GM12878 (cell line): Measurements from ENCODE around the gene ALOXE3. TPM values are rescaled to one million over a fixed set of nuclear protein-coding genes. Genes with fewer than 3 reads are reported as not detected.

Experiments
- BCL11A ChIP-seq: IDR thresholded peaks from 2 replicates; pipeline ENCODE4 v1.6.1; 2011; ENCODE audit warnings: low read depth, low read length
- BMI1 ChIP-seq: fragments of 450-650 bp; IDR thresholded peaks from 2 replicates; pipeline ENCODE4 v1.6.1; 2016; ENCODE audit warnings: mild to moderate bottlenecking, moderate library complexity, borderline replicate concordance
- CBX3 ChIP-seq: fragments of 200-600 bp; sonication (generic); IDR thresholded peaks from 2 replicates; pipeline ENCODE4 v1.6.1; 2016; ENCODE audit warnings: low read depth, borderline replicate concordance
- CHD4 ChIP-seq: fragments of 200-600 bp; sonication (generic); IDR thresholded peaks from 2 replicates; pipeline ENCODE4 v1.6.1; 2016; ENCODE audit warnings: mild to moderate bottlenecking
- DPF2 ChIP-seq: fragments of 450-650 bp; IDR thresholded peaks from 2 replicates; pipeline ENCODE4 v1.6.1; 2017; ENCODE audit warnings: mild to moderate bottlenecking
- EED ChIP-seq: sonication (generic); IDR thresholded peaks from 2 replicates; pipeline ENCODE4 v1.6.1; 2016; ENCODE audit warnings: antibody characterized with exemption, low read depth
- EGR1 ChIP-seq, 2 experiments: IDR thresholded peaks; 1 replicate in 1 of 2; 2 replicates in 1 of 2; pipeline ENCODE4 v1.6.1; 2011 to 2012; ENCODE audit warnings: low read depth in 2 of 2, low read length in 2 of 2, borderline replicate concordance in 1 of 2, mild to moderate bottlenecking in 1 of 2, moderate library complexity in 1 of 2
- EP300 ChIP-seq, 2 experiments: fragments of 150-350 bp in 1 of 2; IDR thresholded peaks; 2 replicates each; pipeline ENCODE4 v1.6.1; 2011 to 2012; ENCODE audit warnings: low read depth in 2 of 2, low read length in 2 of 2, borderline replicate concordance in 1 of 2, improper control_type of control experiment in 1 of 2, inconsistent platforms in 1 of 2; ENCODE audit not compliant: control insufficient read depth in 1 of 2
- ETV6 ChIP-seq, 2 experiments: fragments of 450-650 bp in 1 of 2; IDR thresholded peaks in 1 of 2; conservative IDR thresholded peaks in 1 of 2; 2 replicates each; pipeline ENCODE4 v1.6.1; 2014; ENCODE audit warnings: antibody characterized with exemption in 1 of 2, borderline replicate concordance in 1 of 2, low read depth in 1 of 2, mild to moderate bottlenecking in 1 of 2, moderate library complexity in 1 of 2
- EZH2 ChIP-seq: IDR thresholded peaks from 2 replicates; pipeline ENCODE4 v1.6.1; 2012; ENCODE audit warnings: low read depth, mild to moderate bottlenecking, control low read depth, inconsistent platforms, low read length, borderline replicate concordance; ENCODE audit not compliant: control insufficient read depth
- GATAD2B ChIP-seq: fragments of 450-650 bp; conservative IDR thresholded peaks from 2 replicates; pipeline ENCODE4 v1.6.1; 2017; ENCODE audit warnings: low read depth, mild to moderate bottlenecking, moderate library complexity
- HDAC6 ChIP-seq: fragments of 200-600 bp; sonication (generic); IDR thresholded peaks from one replicate; pipeline ENCODE4 v1.8.0; 2017; ENCODE audit warnings: antibody characterized with exemption; ENCODE audit not compliant: unreplicated experiment
- NFXL1 ChIP-seq: fragments of 450-650 bp; IDR thresholded peaks from 2 replicates; pipeline ENCODE4 v1.6.1; 2017; ENCODE audit warnings: antibody characterized with exemption, mild to moderate bottlenecking, borderline replicate concordance
- NRF1 ChIP-seq: conservative IDR thresholded peaks from 2 replicates; pipeline ENCODE4 v1.6.1; 2011; ENCODE audit warnings: mild to moderate bottlenecking, low read depth, low read length, improper control_type of control experiment
- RBBP5 ChIP-seq: fragments of 200-600 bp; sonication (generic); conservative IDR thresholded peaks from 2 replicates; pipeline ENCODE4 v1.6.1; 2016
- TCF12 ChIP-seq: IDR thresholded peaks from 2 replicates; pipeline ENCODE4 v1.6.1; 2011; ENCODE audit warnings: low read depth, mild to moderate bottlenecking, low read length
- ZBED1 ChIP-seq: IDR thresholded peaks from 2 replicates; pipeline ENCODE4 v1.6.1; 2016; ENCODE audit warnings: borderline replicate concordance
- ZNF207 ChIP-seq: fragments of 450-650 bp; IDR thresholded peaks from 2 replicates; pipeline ENCODE4 v1.6.1; 2014; ENCODE audit warnings: antibody characterized with exemption, mild to moderate bottlenecking, borderline replicate concordance
- ZSCAN29 ChIP-seq: fragments of 450-650 bp; IDR thresholded peaks from 2 replicates; pipeline ENCODE4 v1.6.1; 2017; ENCODE audit warnings: mild to moderate bottlenecking, moderate library complexity
- polyA plus RNA-seq, 11 experiments: library from polyadenylated mRNA; depleted of rRNA in 4 of 11; unstranded in 6 of 11; stranded (reverse) in 5 of 11; fragments of >200 nt; fragmentation: Nextera tagmentation in 4 of 11; fragmentation: Illumina TruSeq in 1 of 11; extraction: Ambion mirVana in 4 of 11; extraction: Trizol in 1 of 11; gene quantifications; 1 replicate in 1 of 11; 2 replicates in 10 of 11; pipeline versions ENCODE4 v1.2.1 to v1.2.3, GENCODE V29; 2011 to 2016; ENCODE audit warnings: inconsistent platforms in 2 of 11, missing spikeins in 2 of 11, low read depth in 1 of 11
- total RNA-seq, 4 experiments: library from RNA; depleted of rRNA in 3 of 4; stranded (reverse); fragments of >200 nt in 3 of 4; fragmentation: Illumina TruSeq in 1 of 4; extraction: Trizol in 1 of 4; gene quantifications; 2 replicates each; pipeline versions ENCODE4 v1.2.1 to v1.2.3, GENCODE V29; 2013 to 2021
- TF ChIP-seq, protein P1 (sequence below): fragments of 450-650 bp; IDR thresholded peaks from 2 replicates; pipeline ENCODE4 v1.6.1; 2016; ENCODE audit warnings: mild to moderate bottlenecking, moderate library complexity, borderline replicate concordance
- TF ChIP-seq, protein P2 (sequence below): IDR thresholded peaks from 2 replicates; pipeline ENCODE4 v1.6.1; 2012; ENCODE audit warnings: low read depth, low read length, improper control_type of control experiment
- TF ChIP-seq, protein P3 (sequence below): fragments of 450-650 bp; IDR thresholded peaks from 2 replicates; pipeline ENCODE4 v1.6.1; 2017; ENCODE audit warnings: mild to moderate bottlenecking
- TF ChIP-seq, protein P4 (sequence below): IDR thresholded peaks from 2 replicates; pipeline ENCODE4 v1.6.1; 2011; ENCODE audit warnings: borderline replicate concordance, low read depth, mild to moderate bottlenecking, moderate library complexity, low read length; ENCODE audit not compliant: insufficient read depth, poor library complexity, severe bottlenecking

The ALOXE3 gene
- total and polyA plus RNA-seq, 10 of the 15 experiments (the other 5 are each of a cell fraction or from before 2014, with no cell fraction given), result 0.04 TPM; not detected in 9

DNA sequence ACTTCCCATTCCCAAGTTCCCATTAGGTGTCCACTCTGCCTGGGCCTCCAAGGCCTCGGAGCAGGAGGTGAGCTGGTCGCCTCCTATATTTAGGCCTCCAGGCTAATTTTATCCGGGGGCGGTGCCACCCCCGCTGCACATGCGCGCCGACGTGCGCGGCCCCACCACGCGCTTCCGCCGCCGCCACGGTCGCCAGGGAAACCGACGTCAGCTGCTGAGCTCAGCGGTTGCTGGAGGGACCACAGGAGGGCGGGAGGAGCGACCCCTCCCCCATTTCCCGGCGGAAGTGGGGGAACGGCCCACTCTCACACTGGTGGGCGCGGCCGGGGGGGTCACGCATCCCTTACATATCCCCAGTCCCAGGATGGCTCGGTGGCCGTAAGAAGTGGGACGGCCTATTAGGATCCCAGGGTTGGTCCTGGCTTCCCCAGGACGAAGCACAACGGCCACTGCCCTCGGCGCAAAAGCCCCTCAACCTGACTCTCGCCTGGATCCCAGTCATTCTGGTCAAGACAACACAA, 32.9 kb upstream of the ALOXE3 start (continued):
- TF ChIP-seq, protein P1, sequence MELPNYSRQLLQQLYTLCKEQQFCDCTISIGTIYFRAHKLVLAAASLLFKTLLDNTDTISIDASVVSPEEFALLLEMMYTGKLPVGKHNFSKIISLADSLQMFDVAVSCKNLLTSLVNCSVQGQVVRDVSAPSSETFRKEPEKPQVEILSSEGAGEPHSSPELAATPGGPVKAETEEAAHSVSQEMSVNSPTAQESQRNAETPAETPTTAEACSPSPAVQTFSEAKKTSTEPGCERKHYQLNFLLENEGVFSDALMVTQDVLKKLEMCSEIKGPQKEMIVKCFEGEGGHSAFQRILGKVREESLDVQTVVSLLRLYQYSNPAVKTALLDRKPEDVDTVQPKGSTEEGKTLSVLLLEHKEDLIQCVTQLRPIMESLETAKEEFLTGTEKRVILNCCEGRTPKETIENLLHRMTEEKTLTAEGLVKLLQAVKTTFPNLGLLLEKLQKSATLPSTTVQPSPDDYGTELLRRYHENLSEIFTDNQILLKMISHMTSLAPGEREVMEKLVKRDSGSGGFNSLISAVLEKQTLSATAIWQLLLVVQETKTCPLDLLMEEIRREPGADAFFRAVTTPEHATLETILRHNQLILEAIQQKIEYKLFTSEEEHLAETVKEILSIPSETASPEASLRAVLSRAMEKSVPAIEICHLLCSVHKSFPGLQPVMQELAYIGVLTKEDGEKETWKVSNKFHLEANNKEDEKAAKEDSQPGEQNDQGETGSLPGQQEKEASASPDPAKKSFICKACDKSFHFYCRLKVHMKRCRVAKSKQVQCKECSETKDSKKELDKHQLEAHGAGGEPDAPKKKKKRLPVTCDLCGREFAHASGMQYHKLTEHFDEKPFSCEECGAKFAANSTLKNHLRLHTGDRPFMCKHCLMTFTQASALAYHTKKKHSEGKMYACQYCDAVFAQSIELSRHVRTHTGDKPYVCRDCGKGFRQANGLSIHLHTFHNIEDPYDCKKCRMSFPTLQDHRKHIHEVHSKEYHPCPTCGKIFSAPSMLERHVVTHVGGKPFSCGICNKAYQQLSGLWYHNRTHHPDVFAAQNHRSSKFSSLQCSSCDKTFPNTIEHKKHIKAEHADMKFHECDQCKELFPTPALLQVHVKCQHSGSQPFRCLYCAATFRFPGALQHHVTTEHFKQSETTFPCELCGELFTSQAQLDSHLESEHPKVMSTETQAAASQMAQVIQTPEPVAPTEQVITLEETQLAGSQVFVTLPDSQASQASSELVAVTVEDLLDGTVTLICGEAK, result peak; percentile 71
- TF ChIP-seq ZBED1 (no peak), CHD4 (no peak), CBX3 (no peak), BCL11A (no peak), HDAC6 (no peak), ZSCAN29 (no peak), ZNF207 (peak; percentile 39; the same call in 1 of the 2 replicates), BMI1 (peak; percentile 96), RBBP5 (no peak), NFXL1 (no peak), DPF2 (peak; percentile 90), NRF1 (peak; percentile 88), EED (peak; percentile 49), ETV6 (conservative IDR thresholded peaks at IDR 0.05 in 1 of 2, IDR thresholded peaks at IDR 0.05 in 1 of 2; ENCODE audit: borderline replicate concordance in 1 of 2, low read depth in 1 of 2) (no peak), EZH2 (no peak), TCF12 (peak; percentile 63), EP300 (IDR thresholded peaks at IDR 0.05; ENCODE audit: borderline replicate concordance in 1 of 2, control insufficient read depth in 1 of 2, low read depth in 2 of 2, low read length in 2 of 2) (peak; percentile 45 to 70; a peak in 3 of 4 replicates), EGR1 (IDR thresholded peaks at IDR 0.05; ENCODE audit: borderline replicate concordance in 1 of 2, low read depth in 2 of 2, low read length in 2 of 2) (peak; percentile 26 to 88), GATAD2B (peak; percentile 91)
- TF ChIP-seq, protein P2, sequence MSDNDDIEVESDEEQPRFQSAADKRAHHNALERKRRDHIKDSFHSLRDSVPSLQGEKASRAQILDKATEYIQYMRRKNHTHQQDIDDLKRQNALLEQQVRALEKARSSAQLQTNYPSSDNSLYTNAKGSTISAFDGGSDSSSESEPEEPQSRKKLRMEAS, result peak; percentile 86; the same call in 1 of the 2 replicates
- TF ChIP-seq, protein P3, sequence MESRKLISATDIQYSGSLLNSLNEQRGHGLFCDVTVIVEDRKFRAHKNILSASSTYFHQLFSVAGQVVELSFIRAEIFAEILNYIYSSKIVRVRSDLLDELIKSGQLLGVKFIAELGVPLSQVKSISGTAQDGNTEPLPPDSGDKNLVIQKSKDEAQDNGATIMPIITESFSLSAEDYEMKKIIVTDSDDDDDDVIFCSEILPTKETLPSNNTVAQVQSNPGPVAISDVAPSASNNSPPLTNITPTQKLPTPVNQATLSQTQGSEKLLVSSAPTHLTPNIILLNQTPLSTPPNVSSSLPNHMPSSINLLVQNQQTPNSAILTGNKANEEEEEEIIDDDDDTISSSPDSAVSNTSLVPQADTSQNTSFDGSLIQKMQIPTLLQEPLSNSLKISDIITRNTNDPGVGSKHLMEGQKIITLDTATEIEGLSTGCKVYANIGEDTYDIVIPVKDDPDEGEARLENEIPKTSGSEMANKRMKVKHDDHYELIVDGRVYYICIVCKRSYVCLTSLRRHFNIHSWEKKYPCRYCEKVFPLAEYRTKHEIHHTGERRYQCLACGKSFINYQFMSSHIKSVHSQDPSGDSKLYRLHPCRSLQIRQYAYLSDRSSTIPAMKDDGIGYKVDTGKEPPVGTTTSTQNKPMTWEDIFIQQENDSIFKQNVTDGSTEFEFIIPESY, result no peak
- TF ChIP-seq, protein P4, sequence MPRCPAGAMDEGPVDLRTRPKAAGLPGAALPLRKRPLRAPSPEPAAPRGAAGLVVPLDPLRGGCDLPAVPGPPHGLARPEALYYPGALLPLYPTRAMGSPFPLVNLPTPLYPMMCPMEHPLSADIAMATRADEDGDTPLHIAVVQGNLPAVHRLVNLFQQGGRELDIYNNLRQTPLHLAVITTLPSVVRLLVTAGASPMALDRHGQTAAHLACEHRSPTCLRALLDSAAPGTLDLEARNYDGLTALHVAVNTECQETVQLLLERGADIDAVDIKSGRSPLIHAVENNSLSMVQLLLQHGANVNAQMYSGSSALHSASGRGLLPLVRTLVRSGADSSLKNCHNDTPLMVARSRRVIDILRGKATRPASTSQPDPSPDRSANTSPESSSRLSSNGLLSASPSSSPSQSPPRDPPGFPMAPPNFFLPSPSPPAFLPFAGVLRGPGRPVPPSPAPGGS, result no peak
